Measurements from ENCODE around the gene PANX2.
A peak's percentile ranks its signal among the peaks of the same experiment; 100 is the strongest.

The PANX2 gene

DNA sequence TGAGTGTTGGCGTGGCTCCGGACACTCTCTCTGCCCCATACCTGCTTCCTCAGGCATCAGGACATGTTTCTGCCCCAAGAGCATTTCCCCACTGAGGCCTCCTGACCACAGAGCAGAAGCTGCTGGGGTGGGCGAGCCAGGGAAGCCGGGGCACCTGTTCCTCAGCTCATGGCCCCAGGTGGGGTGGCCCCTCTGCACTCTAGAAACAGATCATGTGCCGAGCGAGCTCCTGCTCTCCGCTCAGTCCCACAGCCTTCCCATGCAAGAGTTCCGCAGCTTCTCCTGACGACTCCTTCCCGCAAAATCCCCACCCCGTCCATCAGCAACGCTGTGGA is 22.4 kb upstream of the PANX2 start:
- Histone ChIP-seq H3K4me2 (peak overlapping the region; percentile 28; the same call in 1 of the 2 replicates), H3K27ac (no peak overlapping the region), H3K9me3 (no peaks in the 10 kb centered on the region), H4K20me1 (no peaks in the 10 kb centered on the region), H3K9ac (no peak overlapping the region), H3K27me3 (no peaks in the 10 kb centered on the region), H3K4me1 (peaks cover 19% of the 10 kb centered on the region), H3K4me3 (no peak overlapping the region), H3K36me3 (no peaks in the 10 kb centered on the region)
- TF ChIP-seq Cebpa-rat (IDR thresholded peaks at IDR 0.05): no peak

DNA sequence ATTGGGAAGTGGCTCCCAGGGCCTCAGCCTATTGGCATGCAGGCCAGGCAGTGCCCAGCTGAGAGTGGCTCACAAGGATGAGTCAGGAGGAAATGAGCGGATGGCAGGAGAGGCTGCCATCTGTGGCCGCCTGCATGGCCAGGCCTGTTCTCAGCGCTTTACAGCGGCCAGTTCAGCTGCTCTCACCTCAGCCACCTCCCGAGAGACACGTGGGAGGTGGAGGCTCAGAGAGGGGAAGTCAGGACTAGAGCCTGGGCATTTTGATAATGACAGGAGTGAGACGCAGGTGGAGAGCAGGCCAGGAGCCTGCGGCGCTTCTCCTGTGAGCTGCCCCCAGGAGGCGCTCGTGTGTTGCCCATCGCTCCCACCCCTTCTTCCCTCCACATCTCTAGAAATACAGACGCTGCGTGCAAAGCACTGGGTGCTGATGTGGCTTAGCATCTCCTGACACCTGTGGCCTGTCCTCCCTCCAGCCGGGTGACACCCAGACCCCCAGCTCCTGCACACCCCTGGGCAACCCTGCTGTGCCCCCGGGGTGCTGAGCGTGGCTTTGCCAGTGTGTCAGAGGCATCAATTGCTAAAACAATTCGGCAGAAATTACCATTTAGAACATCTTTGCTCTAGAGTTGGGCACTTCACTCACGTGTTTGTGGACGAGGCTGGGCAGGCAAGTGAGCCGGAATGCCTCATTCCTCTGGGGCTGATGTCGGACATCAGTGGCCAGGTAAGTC is 21.4 kb upstream of the PANX2 start:
- no peak overlapping the region for H3K9ac ChIP-seq
- no peak overlapping the region for H3K27ac ChIP-seq
- H3K4me3 ChIP-seq: no peak overlapping the region
- peaks cover 19% of the 10 kb centered on the region for H3K4me1 ChIP-seq
- H3K4me2 ChIP-seq: peak overlapping the region; percentile 42
- no peak for TF ChIP-seq Cebpa-rat (IDR thresholded peaks at IDR 0.05)
- H3K9me3 ChIP-seq: no peaks in the 10 kb centered on the region
- no peaks in the 10 kb centered on the region for H3K27me3 ChIP-seq
- no peaks in the 10 kb centered on the region for H4K20me1 ChIP-seq
- no peaks in the 10 kb centered on the region for H3K36me3 ChIP-seq

DNA sequence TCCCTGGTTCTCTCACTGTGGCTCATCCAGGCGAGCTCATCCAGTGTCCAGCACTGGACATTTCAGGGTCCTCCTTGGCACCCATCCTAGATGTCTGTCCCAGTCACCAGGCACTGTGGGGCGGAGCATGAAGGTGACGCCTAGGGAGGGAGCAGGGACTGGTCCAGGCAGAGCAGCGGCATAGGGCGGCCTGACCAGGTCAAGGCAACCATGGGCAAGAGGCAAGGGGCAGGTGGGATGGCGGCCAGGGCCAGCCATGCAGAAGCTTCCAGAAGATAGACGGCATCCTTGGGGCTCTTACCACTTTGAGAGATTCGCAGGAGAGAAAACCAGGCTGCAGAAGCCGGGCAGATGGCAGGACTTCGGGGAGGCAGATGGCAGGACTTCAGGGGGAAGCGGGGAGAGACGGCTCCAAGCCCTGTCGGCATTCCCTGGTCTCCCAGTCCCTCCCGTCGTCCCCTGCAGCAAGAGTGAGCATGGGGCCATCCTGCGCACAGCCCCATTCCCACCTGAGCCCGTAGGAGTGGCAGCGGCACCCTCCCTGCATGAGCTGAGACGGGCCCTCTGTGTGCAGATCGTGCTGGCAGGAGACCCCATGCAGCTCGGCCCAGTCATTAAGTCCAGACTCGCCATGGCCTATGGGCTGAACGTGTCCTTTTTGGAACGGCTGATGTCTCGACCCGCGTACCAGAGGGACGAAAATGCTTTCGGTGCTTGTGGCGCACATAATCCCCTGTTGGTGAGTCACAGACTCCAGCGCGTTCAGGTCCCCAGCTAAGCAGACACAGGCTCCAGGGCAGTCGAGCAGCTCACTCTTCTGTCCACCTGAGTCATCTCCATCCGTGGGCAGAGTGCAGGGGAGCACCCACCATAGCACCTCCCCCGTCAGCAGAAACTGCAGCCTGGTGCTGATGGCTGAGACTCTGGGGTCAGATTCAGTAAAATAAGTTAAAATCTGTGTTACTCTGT is 20.1 kb upstream of the PANX2 start:
- no peak for TF ChIP-seq Cebpa-rat (IDR thresholded peaks at IDR 0.05)
- Histone ChIP-seq H3K4me2 (no peak overlapping the region), H3K4me1 (peaks cover 19% of the 10 kb centered on the region), H3K27ac (no peak overlapping the region), H3K9me3 (no peaks in the 10 kb centered on the region), H3K4me3 (no peak overlapping the region), H3K9ac (no peak overlapping the region), H3K36me3 (no peaks in the 10 kb centered on the region), H3K27me3 (no peaks in the 10 kb centered on the region), H4K20me1 (no peaks in the 10 kb centered on the region)

DNA sequence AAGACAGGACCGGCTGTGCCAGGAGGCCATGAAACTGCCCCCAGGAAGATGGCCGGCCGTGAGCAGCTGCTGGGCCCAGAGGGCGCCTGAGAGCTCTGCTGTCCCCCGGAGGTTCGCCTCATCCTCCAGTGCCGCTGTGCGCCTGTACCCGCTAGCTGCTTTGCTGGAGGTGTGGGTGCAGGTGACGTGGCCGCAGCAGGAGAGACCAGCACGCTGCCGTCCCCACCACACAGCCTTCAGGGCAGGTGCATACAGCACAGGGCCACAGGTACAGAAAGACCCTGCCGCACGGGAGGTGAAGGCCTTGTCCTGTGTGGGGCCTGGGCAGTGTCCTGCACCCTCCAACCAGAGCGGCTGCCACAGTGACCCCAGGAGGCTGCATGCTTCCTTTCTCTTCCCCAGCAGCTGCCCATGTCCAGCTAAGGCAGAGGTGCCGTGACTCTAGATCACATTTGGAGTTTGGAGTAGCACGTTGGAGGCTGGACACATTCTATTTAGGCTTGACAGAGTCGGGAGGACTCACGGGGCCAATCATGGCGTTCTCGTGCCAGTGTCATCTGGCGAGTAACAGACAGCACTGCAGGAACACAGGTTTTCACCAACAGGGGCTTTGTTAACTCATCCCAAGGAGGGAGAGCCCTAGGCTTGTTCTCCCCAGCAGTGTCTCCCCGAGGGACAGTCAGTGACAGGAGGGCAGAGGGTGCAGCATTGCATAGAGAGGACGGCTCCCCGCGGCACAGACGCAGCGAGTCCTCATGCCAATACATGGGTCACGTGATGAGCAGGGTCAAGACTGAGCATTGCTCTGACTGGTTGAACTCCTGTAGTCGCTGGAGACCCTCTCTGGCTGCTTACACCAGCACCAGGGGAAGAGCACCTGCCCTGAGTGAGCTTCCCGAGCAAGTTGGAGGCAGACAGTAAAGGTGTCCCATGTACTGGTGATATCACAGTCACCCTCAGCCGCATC is 18.7 kb upstream of the PANX2 start:
- H3K9ac ChIP-seq: no peak overlapping the region
- H3K4me2 ChIP-seq: no peak overlapping the region
- H3K27me3 ChIP-seq: no peaks in the 10 kb centered on the region
- no peaks in the 10 kb centered on the region for H3K9me3 ChIP-seq
- no peak overlapping the region for H3K27ac ChIP-seq
- H3K4me1 ChIP-seq: peaks cover 19% of the 10 kb centered on the region
- no peak overlapping the region for H3K4me3 ChIP-seq
- H3K36me3 ChIP-seq: no peaks in the 10 kb centered on the region
- no peaks in the 10 kb centered on the region for H4K20me1 ChIP-seq
- no peak for TF ChIP-seq Cebpa-rat (IDR thresholded peaks at IDR 0.05)

DNA sequence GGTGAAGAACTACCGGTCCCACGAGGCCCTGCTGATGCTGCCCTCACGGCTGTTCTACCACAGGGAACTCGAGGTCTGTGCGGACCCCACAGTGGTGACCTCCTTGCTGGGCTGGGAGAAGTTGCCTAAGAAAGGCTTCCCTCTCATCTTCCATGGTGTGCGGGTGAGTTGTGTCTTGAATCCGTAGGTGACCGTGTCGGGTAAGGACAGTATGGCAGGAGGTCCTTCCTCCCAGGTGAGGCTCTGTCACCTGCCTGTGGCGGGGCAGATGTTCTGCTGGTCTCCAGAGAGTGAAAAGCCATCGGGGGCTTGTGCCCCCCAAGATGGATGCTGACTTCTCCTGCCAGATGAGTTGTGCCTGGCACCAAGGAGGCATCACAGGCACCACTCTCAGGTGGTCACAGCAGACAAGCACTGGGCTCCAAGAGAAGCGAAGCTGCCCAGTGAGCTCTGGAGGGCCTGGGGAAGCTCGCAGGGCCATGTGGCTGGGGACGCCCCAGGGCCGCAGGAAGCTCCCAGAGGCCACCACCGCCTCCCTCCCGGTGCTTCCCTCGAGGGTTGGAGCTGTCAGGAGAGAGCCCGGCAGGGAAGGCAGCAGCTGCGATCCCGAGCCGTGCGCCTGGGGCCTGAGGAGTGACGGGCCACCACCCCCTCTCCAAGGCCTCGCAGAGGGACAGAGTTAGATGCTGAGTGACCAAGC is 17.3 kb upstream of the PANX2 start:
- Histone ChIP-seq H3K4me2 (no peak overlapping the region), H3K9me3 (no peaks in the 10 kb centered on the region), H3K36me3 (no peaks in the 10 kb centered on the region), H3K4me1 (peaks cover 10% of the 10 kb centered on the region; the same call in 1 of the 2 replicates), H3K9ac (no peak overlapping the region), H3K27ac (no peak overlapping the region), H4K20me1 (no peaks in the 10 kb centered on the region), H3K4me3 (no peak overlapping the region), H3K27me3 (no peaks in the 10 kb centered on the region)
- TF ChIP-seq Cebpa-rat (IDR thresholded peaks at IDR 0.05): no peak

DNA sequence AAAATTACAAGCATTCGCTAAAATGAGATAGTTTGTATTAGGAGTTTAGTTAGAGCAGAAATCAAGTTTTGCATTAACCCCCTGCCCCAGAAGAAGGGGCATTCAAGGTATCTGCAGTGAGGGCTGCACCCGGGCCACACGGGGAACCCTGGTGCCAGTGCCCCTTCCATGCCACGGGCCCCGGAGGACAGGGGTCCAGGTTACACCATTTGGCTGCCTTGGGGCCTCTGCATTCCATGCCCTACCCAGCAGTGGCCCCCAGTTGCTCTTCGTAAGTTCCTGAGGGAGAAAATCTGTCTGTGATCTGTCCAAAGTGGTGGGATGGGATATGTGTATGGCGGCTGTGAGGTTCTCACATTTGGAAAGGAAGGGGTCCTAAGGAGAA is 16.8 kb upstream of the PANX2 start:
- H3K4me3 ChIP-seq: no peak overlapping the region
- no peak overlapping the region for H3K27ac ChIP-seq
- no peaks in the 10 kb centered on the region for H3K36me3 ChIP-seq
- H3K4me1 ChIP-seq: peaks cover 10% of the 10 kb centered on the region; the same call in 1 of the 2 replicates
- H4K20me1 ChIP-seq: no peaks in the 10 kb centered on the region
- no peaks in the 10 kb centered on the region for H3K9me3 ChIP-seq
- H3K9ac ChIP-seq: no peak overlapping the region
- no peak for TF ChIP-seq Cebpa-rat (IDR thresholded peaks at IDR 0.05)
- no peak overlapping the region for H3K4me2 ChIP-seq
- H3K27me3 ChIP-seq: no peaks in the 10 kb centered on the region

DNA sequence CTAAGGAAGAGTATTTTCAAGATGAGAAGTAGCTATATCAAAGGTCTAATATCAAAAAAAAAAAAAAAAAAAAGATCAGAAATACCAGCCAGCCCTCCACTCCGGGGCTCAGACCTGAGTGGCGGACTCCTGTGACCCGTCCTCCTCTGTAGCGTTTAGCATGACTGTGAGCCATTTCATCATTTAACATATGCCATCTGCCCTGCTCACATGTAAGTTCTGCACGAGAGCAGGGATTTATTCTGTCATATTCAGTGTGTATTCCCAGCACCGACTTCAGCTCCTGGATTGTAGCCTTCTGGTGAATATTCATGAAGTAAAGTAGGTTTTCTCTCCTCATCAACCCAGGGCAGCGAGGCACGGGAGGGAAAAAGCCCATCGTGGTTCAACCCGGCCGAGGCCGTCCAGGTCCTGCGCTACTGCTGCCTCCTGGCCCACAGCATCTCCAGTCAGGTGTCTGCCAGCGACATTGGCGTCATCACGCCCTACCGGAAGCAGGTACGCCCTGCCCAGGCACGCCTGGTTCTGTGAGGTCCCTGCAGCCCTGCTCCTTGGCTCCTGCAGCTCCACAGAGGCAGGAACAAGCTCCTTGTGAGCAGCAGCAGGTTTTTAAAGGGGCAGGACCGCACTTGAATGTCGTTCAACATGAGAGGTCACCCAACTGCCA is 12.7 kb upstream of the PANX2 start:
- H3K36me3 ChIP-seq: no peaks in the 10 kb centered on the region
- no peak overlapping the region for H3K27ac ChIP-seq
- no peak for TF ChIP-seq Cebpa-rat (IDR thresholded peaks at IDR 0.05)
- H3K9me3 ChIP-seq: no peaks in the 10 kb centered on the region
- peaks cover 11% of the 10 kb centered on the region for H3K4me1 ChIP-seq
- H3K27me3 ChIP-seq: no peaks in the 10 kb centered on the region
- no peaks in the 10 kb centered on the region for H4K20me1 ChIP-seq
- H3K4me2 ChIP-seq: no peak overlapping the region
- no peak overlapping the region for H3K4me3 ChIP-seq
- H3K9ac ChIP-seq: no peak overlapping the region; the same call in 1 of the 2 replicates

DNA sequence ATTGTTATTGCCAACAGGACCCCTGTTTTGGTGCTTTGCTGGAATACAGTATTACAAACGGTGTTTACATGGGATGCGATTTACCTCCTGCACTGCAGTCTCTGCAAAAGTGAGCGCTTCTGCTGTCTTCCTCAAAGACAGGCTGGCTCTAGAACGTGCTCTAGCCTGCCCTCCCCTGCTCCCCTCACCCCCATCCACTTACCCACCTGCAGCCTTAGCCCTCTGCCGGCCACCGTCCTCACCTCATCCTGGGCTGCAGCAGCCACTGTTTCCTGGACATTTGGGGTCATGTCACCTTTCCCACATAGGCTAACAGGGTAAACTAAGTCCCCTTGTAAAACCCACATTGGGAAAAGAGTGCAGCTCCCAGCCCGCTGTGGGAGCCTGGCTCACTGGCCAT is 9.6 kb upstream of the PANX2 start:
- no peak overlapping the region for H3K27ac ChIP-seq
- no peak overlapping the region for H3K9ac ChIP-seq
- no peak for TF ChIP-seq Cebpa-rat (IDR thresholded peaks at IDR 0.05)
- no peak overlapping the region for H3K4me3 ChIP-seq
- H3K4me1 ChIP-seq: peaks cover 13% of the 10 kb centered on the region
- H3K36me3 ChIP-seq: no peaks in the 10 kb centered on the region
- H3K9me3 ChIP-seq: 0 out of 2 replicates have a peak, but pooled peaks cover 3% of the 10 kb centered on the region
- no peak overlapping the region for H3K4me2 ChIP-seq
- no peaks in the 10 kb centered on the region for H4K20me1 ChIP-seq
- H3K27me3 ChIP-seq: no peaks in the 10 kb centered on the region

Data from BLaER1 (cell line).